Small intestine (tissue), 7 donors: Measurements from ENCODE around the gene LRRC36. TPM values are rescaled to one million over a fixed set of nuclear protein-coding genes. Genes with fewer than 3 reads are reported as not detected.
A peak's percentile ranks its signal among the peaks of the same experiment; 100 is the strongest.
"Not testable (repeated sequence)": the region's sequence is repeated elsewhere in the genome, so short reads cannot be mapped to it uniquely, and the experiment has no call there.

Source experiments
- DNase-seq, 2 donors: peaks; one replicate each; pipeline versions ENCODE4 v3.0.0 to v3.0.0-alpha.2; 2013
- FAIRE-seq: peaks from 2 replicates; lab custom pipeline; 2012; peaks lifted over from hg19 to GRCh38; lab: Jason Lieb, UNC
- H3K27ac ChIP-seq, 3 donors: one replicate each; pipeline ENCODE4 v1.5.1; 2013; ENCODE audit warnings: low read length in 2 of 3, mild to moderate bottlenecking in 2 of 3, control low read depth in 1 of 3, inconsistent platforms in 1 of 3, low read depth in 1 of 3, moderate library complexity in 1 of 3
- H3K27me3 ChIP-seq, 3 donors: one replicate each; pipeline ENCODE4 v1.6.1; 2013; ENCODE audit warnings: low read length in 3 of 3, inconsistent platforms in 1 of 3; ENCODE audit not compliant: control insufficient read depth in 3 of 3, insufficient read depth in 3 of 3
- H3K36me3 ChIP-seq, 3 donors: one replicate each; pipeline ENCODE4 v1.6.1; 2013; ENCODE audit warnings: low read length in 3 of 3, inconsistent platforms in 1 of 3, low read depth in 1 of 3, mild to moderate bottlenecking in 1 of 3, moderate library complexity in 1 of 3; ENCODE audit not compliant: control insufficient read depth in 3 of 3, insufficient read depth in 2 of 3
- H3K4me1 ChIP-seq, 3 donors: one replicate each; pipeline ENCODE4 v1.6.1; 2013; ENCODE audit warnings: low read length in 2 of 3, inconsistent platforms in 1 of 3, low read depth in 1 of 3, mild to moderate bottlenecking in 1 of 3, moderate library complexity in 1 of 3; ENCODE audit not compliant: control insufficient read depth in 3 of 3, insufficient read depth in 2 of 3
- H3K4me3 ChIP-seq, 3 donors: one replicate each; pipeline ENCODE4 v1.5.1; 2013; ENCODE audit warnings: low read length in 3 of 3, control low read depth in 1 of 3, inconsistent platforms in 1 of 3, low read depth in 1 of 3, mild to moderate bottlenecking in 1 of 3, moderate library complexity in 1 of 3
- H3K9me3 ChIP-seq, 2 donors: one replicate each; pipeline ENCODE4 v1.6.1; 2013; ENCODE audit warnings: low read depth in 1 of 2, low read length in 1 of 2; ENCODE audit not compliant: control insufficient read depth in 2 of 2, insufficient read depth in 1 of 2
- WGBS, 3 donors: extraction: QIAGEN DNeasy Blood & Tissue Kit; methylation state at CpG; one replicate each; pipeline ENCODE4 v1.1.7; 2013; 5-methylcytosine and 5-hydroxymethylcytosine counted together
- polyA plus RNA-seq, 4 donors: library from polyadenylated mRNA; stranded (reverse) in 3 of 4; unstranded in 1 of 4; fragments of 200-250 nt in 3 of 4; fragments of 120-200 nt in 1 of 4; gene quantifications; one replicate each; pipeline versions ENCODE4 v1.2.1 to v1.2.3, GENCODE V29; 2013
- donor health status: healthy with polysubstance abuse.
- donor health status: control.
- donor health status: control.
- donor health status: Bipolar disorder and iron deficiency.
- donor health status: healthy.

LRRC36 gene
- polyA plus RNA-seq, 4 donors = 0.87 to 1.9 TPM; not detected in 2

DNA sequence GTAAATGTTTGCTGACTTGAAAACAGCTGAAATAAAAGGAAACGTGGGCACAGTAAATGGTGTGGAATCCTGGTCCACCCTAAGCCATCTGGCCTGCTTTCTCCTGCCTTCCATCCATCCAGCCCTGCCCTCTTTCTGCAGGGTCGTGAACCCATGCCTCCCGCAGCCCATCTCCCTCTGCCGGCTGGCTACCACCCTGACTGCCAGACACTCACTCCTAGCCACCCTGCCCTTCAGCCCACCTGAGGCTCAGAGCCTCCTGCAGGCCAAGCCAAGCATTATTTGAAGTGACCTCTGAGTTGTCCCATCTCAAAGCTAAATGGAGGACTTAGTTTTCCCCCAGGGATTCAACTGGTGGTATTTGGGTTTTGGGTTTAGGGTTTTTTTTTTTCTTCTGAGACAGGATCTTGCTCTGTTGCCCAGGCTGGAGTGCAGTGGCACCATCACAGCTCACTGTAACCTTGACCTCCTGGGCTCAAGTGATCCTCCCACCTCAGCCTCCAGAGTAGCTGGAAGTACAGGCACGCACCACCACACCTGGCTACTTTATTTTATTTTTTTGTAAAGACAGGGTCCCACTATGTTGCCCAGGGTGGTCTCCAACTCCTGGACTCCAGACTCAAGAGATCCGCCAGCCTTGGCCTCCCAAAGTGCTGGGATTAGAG is 81.3 kb downstream of the LRRC36 start:
- Histone ChIP-seq H3K4me3 (no peak overlapping the region), H3K27ac (no peak overlapping the region), H3K36me3 (peaks cover 0 to 12% (median 0%) of the 10 kb centered on the region in 3 donors), H3K9me3 (no peaks in the 10 kb centered on the region), H3K27me3 (no peaks in the 10 kb centered on the region), H3K4me1 (peaks cover 0 to 14% (median 3%) of the 10 kb centered on the region in 3 donors)
- DNase-seq (no peak), FAIRE-seq (no peak)
- WGBS, 3 donors = 73 to 82% (median 80%) methylated on average over 6 of the region's 6 CpGs

DNA sequence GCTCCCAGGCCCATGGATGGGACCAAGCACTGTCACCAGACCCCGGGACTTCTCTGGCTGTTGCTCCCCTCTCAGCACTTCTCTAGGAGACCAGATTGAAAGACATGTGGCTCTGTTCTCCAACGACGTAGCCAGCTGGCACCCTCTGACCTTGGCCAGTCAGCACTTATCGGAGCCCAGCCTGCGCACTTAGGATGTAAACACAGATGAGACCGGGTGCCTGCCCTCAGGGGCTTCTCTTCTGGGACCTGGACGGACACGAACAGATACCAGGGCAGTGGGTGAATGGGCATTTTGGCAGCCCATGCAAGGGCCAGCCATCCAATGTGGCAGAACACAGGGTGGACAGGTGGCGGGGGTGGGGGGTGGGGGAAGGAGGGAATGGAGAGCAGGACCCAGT is 83.0 kb downstream of the LRRC36 start:
- DNase-seq (no peak), FAIRE-seq (no peak)
- H3K36me3 ChIP-seq = peaks cover 0 to 7% (median 0%) of the 10 kb centered on the region in 3 donors
- 86 to 89% (median 88%) methylated on average over 9 of the region's 9 CpGs for WGBS, 3 donors
- no peaks in the 10 kb centered on the region for H3K27me3 ChIP-seq
- no peak overlapping the region for H3K27ac ChIP-seq
- H3K9me3 ChIP-seq = no peaks in the 10 kb centered on the region
- no peak overlapping the region for H3K4me3 ChIP-seq
- H3K4me1 ChIP-seq = peaks cover 0 to 4% (median 0%) of the 10 kb centered on the region in 3 donors

DNA sequence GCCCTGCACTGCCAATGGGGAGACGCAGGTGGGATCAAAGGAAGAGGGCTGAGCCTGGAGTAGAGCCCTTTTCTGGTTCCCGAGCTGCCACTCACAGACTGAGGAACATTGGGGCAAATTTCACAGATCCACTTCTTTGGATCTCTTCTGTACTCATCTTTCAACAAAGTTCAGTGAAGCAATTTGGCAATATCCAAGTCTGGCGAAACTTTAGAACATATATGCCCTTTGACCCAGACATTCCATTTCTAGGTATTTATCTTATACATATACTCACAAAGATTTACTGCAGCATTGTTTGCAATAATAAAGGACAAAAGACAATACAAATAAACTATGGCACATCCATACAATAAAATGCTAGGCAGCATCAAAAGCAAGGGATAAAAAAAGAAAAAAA is 84.7 kb downstream of the LRRC36 start:
- no peak overlapping the region for H3K4me3 ChIP-seq
- no peaks in the 10 kb centered on the region for H3K27me3 ChIP-seq
- peaks cover 0 to 6% (median 0%) of the 10 kb centered on the region in 3 donors for H3K4me1 ChIP-seq
- H3K9me3 ChIP-seq = no peaks in the 10 kb centered on the region
- DNase-seq = no peak
- peaks cover 0 to 4% (median 0%) of the 10 kb centered on the region in 3 donors for H3K36me3 ChIP-seq
- no peak for FAIRE-seq
- H3K27ac ChIP-seq = no peak overlapping the region
- 63 to 82% (median 72%) methylated on average over 3 of the region's 3 CpGs for WGBS, 3 donors

DNA sequence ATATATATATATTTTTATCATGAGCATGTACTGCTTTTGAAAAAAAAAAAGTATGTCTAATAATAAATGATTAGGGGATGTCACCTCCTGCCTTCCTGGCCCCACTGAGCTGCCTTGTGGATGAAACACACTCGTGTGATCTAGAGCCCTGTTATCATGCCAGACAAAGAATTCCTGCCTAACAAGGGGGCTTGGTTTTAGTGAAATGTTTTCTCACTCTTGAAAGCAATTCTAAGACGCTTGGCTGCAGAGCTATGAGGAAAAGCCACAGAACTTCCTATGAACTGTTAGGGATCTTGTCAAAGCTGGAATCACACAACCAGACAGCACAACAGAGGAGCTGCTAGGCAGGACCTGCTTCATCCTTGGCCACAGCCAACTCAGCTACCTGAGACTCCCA is 85.7 kb downstream of the LRRC36 start:
- no peak for DNase-seq

DNA sequence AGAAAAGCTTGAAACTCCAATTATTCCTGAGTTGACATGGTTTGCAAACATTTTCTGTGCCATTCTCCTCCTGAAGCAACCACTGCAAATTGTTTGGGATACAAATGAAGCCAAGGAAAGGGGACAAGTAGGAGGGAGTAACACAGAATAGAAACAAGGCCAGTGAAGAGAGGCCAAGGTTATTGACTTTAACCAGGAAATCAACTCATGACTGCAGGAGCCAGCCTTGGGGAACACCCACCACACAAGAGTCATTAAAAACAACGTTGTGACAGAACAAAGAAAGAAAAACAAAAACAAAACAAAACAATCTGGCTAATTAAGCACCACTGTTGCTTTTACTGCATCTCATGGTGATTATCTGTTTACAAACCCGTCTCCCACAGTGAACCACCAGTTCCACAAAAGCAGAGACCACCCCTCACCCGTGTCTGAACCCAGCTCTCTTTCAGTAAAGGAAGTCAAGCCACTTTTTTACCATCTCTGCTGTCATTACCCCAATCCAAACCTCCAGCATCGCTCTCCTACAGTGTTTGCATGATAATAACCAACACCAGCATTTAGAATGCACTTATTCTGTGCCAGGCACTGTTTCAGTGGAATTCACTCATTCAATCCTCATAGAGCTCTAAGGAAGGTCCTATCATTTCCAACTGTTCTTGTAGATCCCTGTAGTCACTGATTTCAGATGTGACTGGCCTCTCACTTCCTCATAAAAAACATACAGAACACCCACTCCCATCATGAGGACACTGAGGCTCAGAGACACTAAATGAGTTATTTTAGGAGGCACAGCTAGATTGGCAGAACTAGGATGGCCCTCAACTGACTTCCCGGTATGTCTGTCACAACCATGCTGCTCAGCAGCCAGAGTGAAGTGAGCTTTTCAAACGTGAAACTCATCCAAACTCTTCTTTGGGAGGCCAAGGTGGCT is 87.6 kb downstream of the LRRC36 start:
- Histone ChIP-seq H3K36me3 (peaks cover 0 to 4% (median 0%) of the 10 kb centered on the region in 3 donors), H3K4me1 (peaks cover 0 to 9% (median 0%) of the 10 kb centered on the region in 3 donors), H3K9me3 (no peaks in the 10 kb centered on the region), H3K27me3 (no peaks in the 10 kb centered on the region), H3K27ac (no peak overlapping the region), H3K4me3 (no peak overlapping the region)
- DNase-seq (no peak), FAIRE-seq (no peak)
- WGBS, 3 donors = 59 to 61% (median 60%) methylated on average over 6 of the region's 6 CpGs

More for the DNA sequence above, 85.7 kb downstream of the LRRC36 start:
- H3K36me3 ChIP-seq = peaks cover 0 to 4% (median 0%) of the 10 kb centered on the region in 3 donors
- H3K4me3 ChIP-seq = no peak overlapping the region
- no peaks in the 10 kb centered on the region for H3K27me3 ChIP-seq
- FAIRE-seq = no peak
- peaks cover 0 to 9% (median 0%) of the 10 kb centered on the region in 3 donors for H3K4me1 ChIP-seq
- 47 to 60% (median 56%) methylated on average over 2 of the region's 2 CpGs for WGBS, 3 donors
- H3K9me3 ChIP-seq = no peaks in the 10 kb centered on the region
- no peak overlapping the region for H3K27ac ChIP-seq

DNA sequence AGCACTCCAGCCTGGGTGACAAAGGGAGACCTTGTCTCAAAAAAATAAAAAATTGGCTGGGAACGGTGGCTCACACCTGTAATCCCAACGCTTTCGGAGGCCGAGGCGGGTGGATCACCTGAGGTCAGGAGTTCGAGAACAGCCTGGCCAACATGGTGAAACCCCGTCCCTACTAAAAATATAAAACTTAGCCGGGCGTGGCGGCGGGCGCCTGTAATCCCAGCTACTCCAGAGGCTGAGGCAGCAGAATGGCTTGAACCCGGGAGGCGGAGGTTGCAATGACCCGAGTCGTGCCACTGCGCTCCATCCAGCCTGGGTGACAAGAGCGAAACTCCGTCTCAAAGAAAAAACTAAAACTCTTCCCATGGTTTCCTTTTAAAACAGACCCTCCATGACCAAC is 88.8 kb downstream of the LRRC36 start:
- not testable (repeated sequence) for H3K9me3 ChIP-seq, H3K4me1 ChIP-seq, H3K36me3 ChIP-seq, FAIRE-seq, DNase-seq, H3K27me3 ChIP-seq
- 92 to 96% (median 93%) methylated on average over 19 of the region's 19 CpGs for WGBS, 3 donors
- peak overlapping the region; percentile 55 to 70 (median 65) for H3K4me3 ChIP-seq
- peak overlapping the region in 1 of 3 donors; percentile 75 for H3K27ac ChIP-seq

DNA sequence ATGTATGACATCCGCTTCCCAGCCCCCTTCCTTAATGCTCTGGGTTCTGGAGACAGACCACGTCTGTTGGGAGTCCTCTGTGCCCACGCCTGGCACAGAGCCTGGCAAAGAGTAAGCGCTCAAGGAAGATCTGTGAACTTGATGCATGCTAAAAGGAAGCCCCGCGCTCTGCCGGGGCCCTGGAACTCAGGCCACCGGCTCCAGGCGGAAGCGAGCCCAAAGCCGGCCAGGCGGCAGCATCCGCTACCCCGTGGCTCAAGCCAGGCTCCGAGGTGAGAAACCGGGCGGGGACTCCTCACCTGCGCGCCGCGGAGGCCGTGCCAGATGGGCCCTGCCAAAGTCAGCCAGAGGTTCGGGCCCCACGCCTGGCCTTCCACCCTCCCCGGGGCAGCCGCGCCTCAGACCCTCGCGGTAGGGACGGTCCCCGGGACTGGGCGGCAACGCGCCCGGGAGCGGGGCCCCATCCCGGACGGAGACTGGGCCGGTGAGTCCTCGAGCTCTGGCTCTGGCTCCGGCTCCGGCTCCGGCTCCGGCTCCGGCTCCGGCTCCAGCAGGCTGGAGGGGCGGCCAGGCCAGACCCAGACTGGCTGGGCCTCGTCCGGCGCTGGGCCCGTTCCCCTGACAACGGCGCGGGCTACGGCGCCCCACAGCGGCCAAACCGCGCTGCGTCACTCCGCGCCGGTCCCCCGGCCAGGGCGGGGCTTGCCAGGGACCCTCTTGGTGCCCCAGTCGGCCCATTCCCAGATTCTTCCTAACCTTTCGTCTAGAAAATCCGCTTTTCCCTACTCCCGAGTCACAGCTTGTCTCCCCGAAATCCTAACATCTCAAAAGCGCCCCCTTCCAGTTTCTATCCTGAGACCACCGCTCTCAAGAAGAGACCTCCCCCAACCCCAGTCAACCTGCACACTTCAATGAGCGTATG is 89.5 kb downstream of the LRRC36 start, which contains the start of gene ZDHHC1:
Gene ZDHHC1, minus strand, starts transcription at position 606 of the 922 bp plus-strand sequence. CDS start 8,702 bp downstream, outside the sequence.
- peak in 1 of 2 donors; percentile 85 for DNase-seq
- 1 to 2% (median 2%) methylated on average over 57 to 73 of the region's 73 CpGs for WGBS, 3 donors
- FAIRE-seq = no peak
- Histone ChIP-seq H3K4me3 (peak within 1 kb of the TSS; percentile 55 to 70 (median 65)), H3K27ac (peak within 1 kb of the TSS in 2 of 3 donors; percentile 15 to 75), H3K36me3 (no peaks in the 10 kb centered on the region), H3K9me3 (no peaks in the 10 kb centered on the region), H3K4me1 (peaks cover 0 to 9% (median 0%) of the 10 kb centered on the region in 3 donors), H3K27me3 (no peaks in the 10 kb centered on the region)
